Neural cell (in vitro differentiated cells): ENCODE results near the gene AP1M1. TPM values are rescaled to one million over a fixed set of nuclear protein-coding genes. Genes with fewer than 3 reads are reported as not detected.

Source experiments
- H2AFZ ChIP-seq: fragments of 200-600, 300-800 bp; sonication (generic), shearing (Covaris generic); 2 replicates; pipeline ENCODE4 v1.6.0; 2014; ENCODE audit warnings: low read depth, mild to moderate bottlenecking, antibody characterized with exemption, low read length, moderate library complexity
- H3F3A ChIP-seq: fragments of 200-600 bp; shearing (Covaris generic); 2 replicates; pipeline ENCODE4 v1.6.1; 2016; ENCODE audit warnings: mild to moderate bottlenecking, moderate library complexity, mixed read lengths, antibody characterized with exemption, low read length; ENCODE audit not compliant: insufficient read depth, poor library complexity, severe bottlenecking
- H3K27ac ChIP-seq: fragments of 200-600, 300-800 bp; sonication (generic), shearing (Covaris generic); 2 replicates; pipeline ENCODE4 v1.5.1; 2014; ENCODE audit warnings: mild to moderate bottlenecking, low read length, moderate library complexity
- H3K27me3 ChIP-seq: fragments of 300-800, 200-600 bp; sonication (generic), shearing (Covaris generic); 2 replicates; pipeline ENCODE4 v1.6.0; 2014; ENCODE audit warnings: mild to moderate bottlenecking, low read depth, low read length, moderate library complexity; ENCODE audit not compliant: insufficient read depth
- H3K36me3 ChIP-seq: fragments of 300-800, 200-600 bp; sonication (generic), shearing (Covaris generic); 2 replicates; pipeline ENCODE4 v1.5.1; 2014; ENCODE audit warnings: mild to moderate bottlenecking, antibody characterized with exemption, low read length, moderate library complexity; ENCODE audit not compliant: insufficient read depth
- H3K4me2 ChIP-seq: fragments of 300-800, 200-600 bp; sonication (generic), shearing (Covaris generic); 2 replicates; pipeline ENCODE4 v1.6.0; 2014; ENCODE audit warnings: mild to moderate bottlenecking, low read length
- H3K4me3 ChIP-seq: fragments of 300-800, 200-600 bp; sonication (generic), shearing (Covaris generic); 2 replicates; pipeline ENCODE4 v1.5.1; 2014; ENCODE audit warnings: mild to moderate bottlenecking, low read length, moderate library complexity
- H3K79me2 ChIP-seq: fragments of 200-600 bp; shearing (Covaris generic); replicated peaks from 2 replicates; pipeline ENCODE4 v1.6.0; 2014; ENCODE audit warnings: mild to moderate bottlenecking, low read length, moderate library complexity; ENCODE audit not compliant: insufficient read depth
- H3K9ac ChIP-seq: fragments of 300-800, 200-600 bp; sonication (generic), shearing (Covaris generic); 2 replicates; pipeline ENCODE4 v1.6.1; 2016; ENCODE audit warnings: mild to moderate bottlenecking, low read length, mixed read lengths
- H3K9me2 ChIP-seq: fragments of 200-600 bp; shearing (Covaris generic); 2 replicates; pipeline ENCODE4 v1.6.1; 2016; ENCODE audit warnings: mild to moderate bottlenecking, low read length, mixed read lengths; ENCODE audit not compliant: insufficient read depth
- H3K9me3 ChIP-seq: fragments of 200-600, 300-800 bp; sonication (generic), shearing (Covaris generic); 2 replicates; pipeline ENCODE4 v1.6.1; 2016; ENCODE audit warnings: mild to moderate bottlenecking, mixed run types, low read length, moderate library complexity, mixed read lengths
- H4K20me1 ChIP-seq: fragments of 200-600 bp; shearing (Covaris generic); 2 replicates; pipeline ENCODE4 v1.6.1; 2016; ENCODE audit warnings: mild to moderate bottlenecking, mixed run types; ENCODE audit not compliant: insufficient read depth
- CTCF ChIP-seq: fragments of 450-650 bp; IDR thresholded peaks from 2 replicates; pipeline ENCODE4 v1.5.1; 2014; ENCODE audit warnings: antibody characterized with exemption, mild to moderate bottlenecking, moderate library complexity; ENCODE audit not compliant: poor library complexity, severe bottlenecking
- EP300 ChIP-seq: fragments of 450-650 bp; conservative IDR thresholded peaks from 2 replicates; pipeline ENCODE4 v1.6.1; 2014; ENCODE audit warnings: antibody characterized with exemption, mild to moderate bottlenecking, moderate library complexity; ENCODE audit not compliant: poor library complexity, severe bottlenecking
- EZH2 ChIP-seq: fragments of 200-600, 300-800 bp; shearing (Covaris generic), sonication (generic); IDR thresholded peaks from 2 replicates; pipeline ENCODE4 v1.6.1; 2014; ENCODE audit warnings: antibody characterized with exemption, low read length, borderline replicate concordance, mild to moderate bottlenecking; ENCODE audit not compliant: insufficient read depth, poor library complexity, severe bottlenecking
- MXI1 ChIP-seq: fragments of 450-650 bp; conservative IDR thresholded peaks from 2 replicates; pipeline ENCODE4 v1.6.1; 2014; ENCODE audit warnings: antibody characterized with exemption, mild to moderate bottlenecking; ENCODE audit not compliant: poor library complexity, severe bottlenecking
- POLR2AphosphoS5 ChIP-seq: IDR thresholded peaks from 2 replicates; pipeline ENCODE4 v1.6.1; 2012
- RAD21 ChIP-seq: fragments of 450-650 bp; conservative IDR thresholded peaks from 2 replicates; pipeline ENCODE4 v1.6.1; 2014; ENCODE audit warnings: antibody characterized with exemption, mild to moderate bottlenecking, moderate library complexity
- REST ChIP-seq: IDR thresholded peaks from 2 replicates; pipeline ENCODE4 v1.6.1; 2012; ENCODE audit warnings: borderline replicate concordance
- SMC3 ChIP-seq: fragments of 450-650 bp; conservative IDR thresholded peaks from 2 replicates; pipeline ENCODE4 v1.6.1; 2014; ENCODE audit warnings: antibody characterized with exemption, mild to moderate bottlenecking, moderate library complexity; ENCODE audit not compliant: poor library complexity
- TAF1 ChIP-seq: IDR thresholded peaks from 2 replicates; pipeline ENCODE4 v1.6.1; 2012; ENCODE audit warnings: low read depth
- polyA plus RNA-seq: library from polyadenylated mRNA; depleted of rRNA; stranded (reverse); fragments of >200 nt; gene quantifications from 2 replicates; pipeline ENCODE4 v1.2.3, GENCODE V29; 2014

The AP1M1 gene
- polyA plus RNA-seq, 1 donor from 2014 or later, result 81.4 TPM

- no peak overlapping the region for H2AFZ ChIP-seq
- H4K20me1 ChIP-seq, result no peaks in the 10 kb centered on the region
- H3K9me2 ChIP-seq, result no peaks in the 10 kb centered on the region
- H3K4me2 ChIP-seq, result no peak overlapping the region
- H3F3A ChIP-seq, result no peaks in the 10 kb centered on the region
- H3K79me2 ChIP-seq, result no peaks in the 10 kb centered on the region
- H3K9ac ChIP-seq, result no peak overlapping the region
- no peaks in the 10 kb centered on the region for H3K9me3 ChIP-seq
- H3K4me3 ChIP-seq, result no peak overlapping the region
- H3K36me3 ChIP-seq, result no peaks in the 10 kb centered on the region
- TF ChIP-seq TAF1 (no peak), CTCF (no peak), SMC3 (no peak), MXI1 (no peak), POLR2AphosphoS5 (no peak), EZH2 (no peak), RAD21 (no peak)
- no peaks in the 10 kb centered on the region for H3K27me3 ChIP-seq
- H3K27ac ChIP-seq, result no peak overlapping the region
Observed at GRCh38 chr19:16161840-16162239, 35.9 kb upstream of the AP1M1 start.

GRCh38 chr19:16164222-16164890, 33.4 kb upstream of the AP1M1 start:
- no peak overlapping the region for H3K4me2 ChIP-seq
- no peak overlapping the region for H2AFZ ChIP-seq
- TF ChIP-seq SMC3 (no peak), TAF1 (no peak), REST (no peak), MXI1 (no peak), RAD21 (no peak), EP300 (no peak), EZH2 (no peak), CTCF (no peak), POLR2AphosphoS5 (no peak)
- no peaks in the 10 kb centered on the region for H3K27me3 ChIP-seq
- no peaks in the 10 kb centered on the region for H3K9me3 ChIP-seq
- no peaks in the 10 kb centered on the region for H3K36me3 ChIP-seq
- H3K9me2 ChIP-seq, result no peaks in the 10 kb centered on the region
- H4K20me1 ChIP-seq, result no peaks in the 10 kb centered on the region
- H3K9ac ChIP-seq, result no peak overlapping the region
- H3K79me2 ChIP-seq, result no peaks in the 10 kb centered on the region
- H3K4me3 ChIP-seq, result no peak overlapping the region
- no peaks in the 10 kb centered on the region for H3F3A ChIP-seq
- no peak overlapping the region for H3K27ac ChIP-seq
